ENCODE measurements around the gene CD300H.

The CD300H gene

DNA sequence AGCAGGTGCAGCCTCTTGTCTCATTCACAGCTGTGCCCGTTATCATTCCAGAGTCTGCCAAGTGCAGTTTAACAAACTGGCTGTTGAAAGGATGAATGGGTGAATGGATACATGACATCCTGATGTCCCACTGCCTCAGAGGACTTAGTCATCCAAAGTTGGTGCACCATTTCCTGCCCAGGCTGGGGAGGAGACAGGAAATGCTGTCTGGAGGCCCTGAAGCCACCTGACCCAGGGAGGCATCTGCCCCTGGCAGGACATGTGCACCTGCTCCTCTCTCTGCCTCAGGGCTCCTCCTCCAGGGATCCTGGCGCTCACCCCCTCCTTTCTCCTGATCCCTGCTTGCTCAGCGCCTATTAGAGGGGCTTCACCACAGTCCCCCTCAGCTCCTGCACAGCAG lies 19.6 kb downstream of the CD300H start:
- no peak overlapping the region for H3K27ac ChIP-seq
- TF ChIP-seq, protein P1, sequence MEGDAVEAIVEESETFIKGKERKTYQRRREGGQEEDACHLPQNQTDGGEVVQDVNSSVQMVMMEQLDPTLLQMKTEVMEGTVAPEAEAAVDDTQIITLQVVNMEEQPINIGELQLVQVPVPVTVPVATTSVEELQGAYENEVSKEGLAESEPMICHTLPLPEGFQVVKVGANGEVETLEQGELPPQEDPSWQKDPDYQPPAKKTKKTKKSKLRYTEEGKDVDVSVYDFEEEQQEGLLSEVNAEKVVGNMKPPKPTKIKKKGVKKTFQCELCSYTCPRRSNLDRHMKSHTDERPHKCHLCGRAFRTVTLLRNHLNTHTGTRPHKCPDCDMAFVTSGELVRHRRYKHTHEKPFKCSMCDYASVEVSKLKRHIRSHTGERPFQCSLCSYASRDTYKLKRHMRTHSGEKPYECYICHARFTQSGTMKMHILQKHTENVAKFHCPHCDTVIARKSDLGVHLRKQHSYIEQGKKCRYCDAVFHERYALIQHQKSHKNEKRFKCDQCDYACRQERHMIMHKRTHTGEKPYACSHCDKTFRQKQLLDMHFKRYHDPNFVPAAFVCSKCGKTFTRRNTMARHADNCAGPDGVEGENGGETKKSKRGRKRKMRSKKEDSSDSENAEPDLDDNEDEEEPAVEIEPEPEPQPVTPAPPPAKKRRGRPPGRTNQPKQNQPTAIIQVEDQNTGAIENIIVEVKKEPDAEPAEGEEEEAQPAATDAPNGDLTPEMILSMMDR (conservative IDR thresholded peaks at IDR 0.05), result no peak
- no peak for TF ChIP-seq ZFX (IDR thresholded peaks at IDR 0.05)

DNA sequence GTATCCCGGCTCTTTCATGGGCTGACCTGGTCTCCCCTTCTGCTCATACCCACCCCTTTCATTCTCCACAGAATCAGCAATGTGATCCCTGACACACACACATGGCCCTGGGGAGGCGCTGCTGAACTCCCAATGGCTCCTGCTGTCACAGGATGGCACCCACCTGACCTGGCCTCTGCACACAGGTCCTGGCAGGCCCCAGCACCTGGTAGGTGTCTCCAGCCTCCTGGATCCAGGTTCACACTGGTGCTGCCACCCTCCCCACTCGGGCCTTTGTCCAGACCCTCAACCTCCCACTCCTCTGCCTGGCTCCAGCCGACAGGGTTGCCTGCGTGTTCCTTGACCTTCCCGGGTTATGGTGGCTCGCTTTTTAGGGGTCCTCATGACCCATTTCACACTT lies 20.0 kb downstream of the CD300H start:
- TF ChIP-seq, protein P1 (conservative IDR thresholded peaks at IDR 0.05), result no peak
- no peak for TF ChIP-seq ZFX (IDR thresholded peaks at IDR 0.05)

DNA sequence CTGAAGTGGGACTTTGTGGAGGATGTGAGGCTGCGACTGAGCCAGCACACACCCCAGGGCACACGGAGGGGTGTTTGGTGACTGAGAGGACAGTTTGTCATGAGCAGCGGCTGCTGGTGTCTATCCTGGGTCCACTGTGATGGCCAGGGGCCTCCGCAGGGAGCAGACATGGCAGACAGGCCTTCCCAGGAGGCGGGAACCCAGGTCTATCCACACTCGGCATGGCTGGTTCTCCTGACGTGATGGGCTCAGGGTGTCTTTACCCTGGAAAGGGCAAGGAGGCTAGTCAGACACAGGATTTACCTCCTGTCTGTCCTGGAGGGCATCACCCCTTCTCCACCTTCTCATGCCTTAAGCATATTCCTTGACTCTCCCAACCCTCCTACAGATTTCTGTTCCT lies 20.7 kb downstream of the CD300H start:
- H3K27ac ChIP-seq, result no peak overlapping the region
- TF ChIP-seq ZFX (IDR thresholded peaks at IDR 0.05), result no peak
- TF ChIP-seq, protein P1 (conservative IDR thresholded peaks at IDR 0.05), result no peak

More for the DNA sequence above, 20.0 kb downstream of the CD300H start:
- H3K27ac ChIP-seq, result no peak overlapping the region

DNA sequence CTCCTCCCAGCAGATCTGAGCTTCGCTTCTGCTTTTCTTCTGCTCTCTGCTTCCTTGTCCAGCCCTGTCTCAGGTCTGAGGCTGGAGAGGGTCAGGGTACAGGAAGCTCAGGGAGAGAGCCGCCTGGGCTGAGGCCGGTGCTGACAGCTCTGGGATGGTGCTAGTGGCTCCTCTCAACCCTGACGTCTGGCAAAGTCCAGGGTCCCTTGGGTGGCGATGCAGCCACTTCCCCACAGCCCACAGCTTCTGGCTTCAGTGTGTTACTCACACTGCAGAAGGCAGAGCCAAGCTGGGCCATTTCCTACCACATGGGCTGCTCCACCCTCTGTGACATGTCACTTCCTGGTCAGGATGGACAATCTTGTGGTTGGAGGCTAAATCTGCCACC lies 21.5 kb downstream of the CD300H start, which contains the start of gene CD300C:
Gene CD300C, minus strand, starts transcription at position 273 of the 388 bp plus-strand sequence. CDS start 333 bp downstream, outside the sequence.
- no peak for TF ChIP-seq ZFX (IDR thresholded peaks at IDR 0.05)
- TF ChIP-seq, protein P1 (conservative IDR thresholded peaks at IDR 0.05), result no peak

DNA sequence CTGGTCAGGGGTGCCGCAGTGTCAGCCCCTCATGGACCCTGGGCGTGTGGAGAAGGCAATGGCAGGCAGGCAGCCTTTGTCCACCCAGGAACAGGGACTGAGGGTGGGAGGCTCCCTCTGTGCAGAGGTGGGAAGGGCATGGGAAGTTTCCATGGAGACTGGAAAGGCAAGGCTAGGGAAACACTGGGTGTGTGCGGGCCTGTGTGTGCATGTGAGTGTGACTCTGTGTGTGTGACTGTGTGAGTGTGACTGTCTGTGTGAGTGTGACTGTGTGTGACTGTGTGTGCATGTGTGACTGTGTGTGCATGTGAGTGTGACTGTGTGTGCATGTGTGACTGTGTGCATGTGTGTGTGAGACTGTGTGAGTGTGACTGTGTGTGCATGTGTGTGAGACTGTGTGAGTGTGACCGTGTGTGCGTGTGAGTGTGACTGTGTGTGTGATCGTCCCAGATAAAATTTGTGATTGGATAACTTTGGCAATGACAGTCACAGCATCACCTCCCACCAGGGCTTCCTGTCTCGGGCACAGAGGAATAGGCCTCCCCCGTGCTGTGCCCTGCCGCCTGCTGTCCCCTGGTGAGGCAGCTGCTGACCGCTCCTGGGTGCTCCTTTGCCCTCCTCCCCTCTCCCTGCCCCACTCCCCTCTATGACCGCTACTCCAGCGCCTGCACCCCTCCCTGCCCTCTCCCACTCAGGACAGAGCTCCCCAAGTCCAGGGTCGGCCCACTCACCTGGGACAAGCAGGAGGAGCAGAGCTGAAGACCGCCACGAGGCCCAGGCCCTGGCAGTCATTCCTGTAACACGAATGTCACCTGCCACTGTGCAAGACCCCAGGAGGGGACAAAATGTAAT lies 22.1 kb downstream of the CD300H start:
- H3K27ac ChIP-seq, result no peak overlapping the region
- TF ChIP-seq ZFX (IDR thresholded peaks at IDR 0.05), result no peak
- TF ChIP-seq, protein P1 (conservative IDR thresholded peaks at IDR 0.05), result no peak

More for the DNA sequence above, 21.5 kb downstream of the CD300H start, which contains the start of gene CD300C:
- no peak within 1 kb of the TSS for H3K27ac ChIP-seq

DNA sequence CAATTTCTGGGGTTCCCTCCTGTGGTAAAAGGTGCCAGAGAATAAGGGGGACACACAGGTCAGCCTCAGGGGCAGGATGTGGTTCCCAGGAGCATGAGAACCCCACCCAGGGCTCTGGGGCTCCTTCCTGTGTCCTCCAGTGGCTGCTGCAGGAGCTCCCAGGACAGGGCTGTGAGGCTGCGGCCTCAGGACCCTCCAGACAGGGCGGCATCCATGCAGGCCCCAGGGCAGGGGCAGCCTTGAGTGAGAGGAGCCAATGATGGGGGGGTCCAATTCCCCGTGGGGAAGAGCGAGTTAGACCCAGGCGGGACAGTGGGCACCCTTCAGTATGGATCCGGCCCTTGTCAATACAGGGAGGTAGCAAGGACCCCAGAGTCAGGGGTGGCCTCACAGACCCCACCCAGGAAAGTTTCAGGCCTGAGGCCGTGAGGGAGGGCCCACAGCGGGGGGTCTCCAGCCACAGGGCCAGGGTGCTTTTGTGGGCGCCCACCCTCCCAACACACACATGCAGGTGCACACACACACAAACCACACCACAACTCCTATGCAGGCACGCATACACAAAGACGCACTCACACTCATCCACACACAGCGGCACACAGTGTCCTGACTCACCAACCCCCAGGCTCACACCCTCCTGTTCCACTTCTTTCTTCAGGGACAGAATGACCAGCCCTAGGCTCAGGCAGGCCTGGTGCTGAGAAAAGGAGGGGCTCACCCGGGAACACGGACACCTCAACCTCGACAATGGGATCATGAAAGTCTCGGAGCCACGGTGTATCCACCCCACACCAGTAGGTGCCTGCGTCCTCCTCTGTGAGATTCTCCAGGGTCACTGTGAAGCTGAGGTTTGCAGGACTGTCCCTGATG lies 23.2 kb downstream of the CD300H start:
- TF ChIP-seq, protein P1 (conservative IDR thresholded peaks at IDR 0.05), result no peak
- no peak for TF ChIP-seq ZFX (IDR thresholded peaks at IDR 0.05)
- H3K27ac ChIP-seq, result no peak overlapping the region
